Left ventricle myocardium inferior (tissue), 1 donor: ENCODE measurements around the gene DDX10. TPM values are rescaled to one million over a fixed set of nuclear protein-coding genes. Genes with fewer than 3 reads are reported as not detected.

Experiments
- DNase-seq: peaks from one replicate; pipeline ENCODE4 v3.0.0-alpha.2; 2020
- H3K27ac ChIP-seq: fragments of 200-600 bp; replicated peaks from 2 replicates; pipeline ENCODE4 v1.8.0; 2021
- H3K27me3 ChIP-seq: fragments of 200-600 bp; 2 replicates; pipeline ENCODE4 v1.8.0; 2021; ENCODE audit warnings: low read depth
- H3K36me3 ChIP-seq: fragments of 200-600 bp; 2 replicates; pipeline ENCODE4 v1.8.0; 2021
- H3K4me1 ChIP-seq: fragments of 200-600 bp; 2 replicates; pipeline ENCODE4 v1.8.0; 2021
- H3K4me3 ChIP-seq: fragments of 200-600 bp; 2 replicates; pipeline ENCODE4 v1.8.0; 2021; ENCODE audit warnings: mild to moderate bottlenecking, moderate library complexity
- H3K9me3 ChIP-seq: fragments of 200-600 bp; replicated peaks from 2 replicates; pipeline ENCODE4 v1.8.0; 2021
- CTCF ChIP-seq: fragments of 200-600 bp; IDR thresholded peaks from 2 replicates; pipeline ENCODE4 v1.8.0; 2021; ENCODE audit warnings: antibody characterized with exemption, mild to moderate bottlenecking, borderline replicate concordance
- intact Hi-C: fragments of 100-400 bp; cut with micrococcal nuclease; formaldehyde crosslinking; loops from one replicate; pipeline ENCODE4 v1.11.0; 2022
- total RNA-seq: library from RNA; stranded (reverse); fragmentation: NEBNext Ultra II Directional; extraction: Animal tissue kit (Norgen Biotek cat#: 25700); gene quantifications from one replicate; pipeline ENCODE4 v1.2.1, GENCODE V29; 2021
- donor health status: DM: no; HTN: yes; CAD: no; lungs with severe emphysema.

The DDX10 gene
- total RNA-seq, 1 donor from 2014 or later, result 11.7 TPM

GRCh38 chr11:108959874-108960273 lies 295.0 kb downstream of the DDX10 start:
- Histone ChIP-seq H3K36me3 (no peaks in the 10 kb centered on the region), H3K9me3 (no peaks in the 10 kb centered on the region), H3K27me3 (no peaks in the 10 kb centered on the region), H3K4me3 (no peak overlapping the region), H3K27ac (no peak overlapping the region), H3K4me1 (no peaks in the 10 kb centered on the region)
- TF ChIP-seq CTCF, result no peak
- intact Hi-C loops, result no loop called here
- no peak for DNase-seq

- intact Hi-C loops, result no loop called here
- no peaks in the 10 kb centered on the region for H3K27me3 ChIP-seq
- TF ChIP-seq CTCF, result no peak
- H3K27ac ChIP-seq, result no peak overlapping the region
- H3K4me1 ChIP-seq, result no peaks in the 10 kb centered on the region
- H3K36me3 ChIP-seq, result no peaks in the 10 kb centered on the region
- DNase-seq, result no peak
- H3K9me3 ChIP-seq, result no peaks in the 10 kb centered on the region
- H3K4me3 ChIP-seq, result no peak overlapping the region
These were observed 295.6 kb downstream of the DDX10 start for GRCh38 chr11:108960501-108960900.

GRCh38 chr11:108961095-108961494 lies 296.2 kb downstream of the DDX10 start:
- intact Hi-C loops, result no loop called here

GRCh38 chr11:108963118-108963517 lies 298.2 kb downstream of the DDX10 start:
- no peak overlapping the region for H3K4me3 ChIP-seq
- no peak overlapping the region for H3K27ac ChIP-seq
- no peak for TF ChIP-seq CTCF
- no peaks in the 10 kb centered on the region for H3K36me3 ChIP-seq
- no peak for DNase-seq
- no peaks in the 10 kb centered on the region for H3K27me3 ChIP-seq
- no peaks in the 10 kb centered on the region for H3K9me3 ChIP-seq
- H3K4me1 ChIP-seq, result peaks cover 7% of the 10 kb centered on the region
- intact Hi-C loops, result no loop called here

More at GRCh38 chr11:108961095-108961494, 296.2 kb downstream of the DDX10 start:
- no peak overlapping the region for H3K27ac ChIP-seq
- DNase-seq, result no peak
- no peaks in the 10 kb centered on the region for H3K9me3 ChIP-seq
- no peaks in the 10 kb centered on the region for H3K4me1 ChIP-seq
- no peak for TF ChIP-seq CTCF
- no peak overlapping the region for H3K4me3 ChIP-seq
- no peaks in the 10 kb centered on the region for H3K36me3 ChIP-seq
- H3K27me3 ChIP-seq, result no peaks in the 10 kb centered on the region

- intact Hi-C loops, result no loop called here
- no peak for DNase-seq
These were observed 300.6 kb downstream of the DDX10 start for GRCh38 chr11:108965306-108966001.

More at GRCh38 chr11:108965306-108966001, 300.6 kb downstream of the DDX10 start:
- Histone ChIP-seq H3K9me3 (no peaks in the 10 kb centered on the region), H3K27ac (no peak overlapping the region), H3K4me1 (peaks cover 7% of the 10 kb centered on the region), H3K27me3 (no peaks in the 10 kb centered on the region), H3K4me3 (no peak overlapping the region), H3K36me3 (no peaks in the 10 kb centered on the region)
- TF ChIP-seq CTCF, result no peak
